ENCODE data around the gene ARHGEF11.

Gene ARHGEF11

DNA sequence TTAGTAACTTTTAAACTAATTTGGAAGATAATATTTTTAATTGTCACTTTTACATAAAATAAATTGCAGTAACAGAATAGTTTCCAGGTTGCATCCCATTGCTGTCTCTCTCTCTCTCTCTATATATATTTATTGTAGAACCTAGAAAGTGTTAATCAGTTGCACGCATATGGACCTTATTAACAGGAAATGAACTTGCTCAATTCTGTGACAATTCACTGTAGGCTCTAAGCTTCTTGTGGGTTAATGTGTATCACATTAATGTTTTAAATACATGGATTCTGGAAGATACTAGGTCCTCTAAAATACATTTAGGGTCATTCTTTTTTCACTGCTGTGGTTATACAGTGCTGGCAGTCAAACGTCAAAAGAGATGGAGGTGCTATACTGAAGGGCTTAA is 92.0 kb downstream of the ARHGEF11 start:
- no peak for DNase-seq (ENCODE audit: low read depth in 2 of 2)

GRCh38 chr1:156951371-156951770 is 94.2 kb downstream of the ARHGEF11 start:
- DNase-seq (ENCODE audit: low read depth in 2 of 2) = no peak

GRCh38 chr1:156949127-156949526 is 96.4 kb downstream of the ARHGEF11 start:
- DNase-seq (ENCODE audit: low read depth in 2 of 2) = no peak

DNA sequence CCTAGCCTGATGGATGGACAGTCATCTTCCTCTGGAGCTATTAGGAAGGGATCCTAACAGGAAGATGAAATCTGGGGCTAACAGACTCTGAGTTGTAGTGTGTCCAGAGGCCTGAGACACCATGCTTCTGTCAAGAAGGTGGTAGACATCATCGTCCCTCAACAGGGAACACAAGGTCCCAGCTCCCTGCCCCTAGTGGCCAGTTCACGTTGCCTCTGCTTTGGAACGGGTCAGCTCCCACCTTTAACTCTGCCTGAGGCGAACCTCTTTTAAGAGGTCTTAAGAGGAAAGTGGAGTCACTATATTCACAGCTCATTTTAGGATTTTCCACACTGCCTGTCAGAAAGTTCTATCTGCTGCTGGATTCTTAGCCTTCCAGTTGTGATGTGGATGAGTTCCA is 96.8 kb downstream of the ARHGEF11 start:
- no peak for DNase-seq (ENCODE audit: low read depth in 2 of 2)

DNA sequence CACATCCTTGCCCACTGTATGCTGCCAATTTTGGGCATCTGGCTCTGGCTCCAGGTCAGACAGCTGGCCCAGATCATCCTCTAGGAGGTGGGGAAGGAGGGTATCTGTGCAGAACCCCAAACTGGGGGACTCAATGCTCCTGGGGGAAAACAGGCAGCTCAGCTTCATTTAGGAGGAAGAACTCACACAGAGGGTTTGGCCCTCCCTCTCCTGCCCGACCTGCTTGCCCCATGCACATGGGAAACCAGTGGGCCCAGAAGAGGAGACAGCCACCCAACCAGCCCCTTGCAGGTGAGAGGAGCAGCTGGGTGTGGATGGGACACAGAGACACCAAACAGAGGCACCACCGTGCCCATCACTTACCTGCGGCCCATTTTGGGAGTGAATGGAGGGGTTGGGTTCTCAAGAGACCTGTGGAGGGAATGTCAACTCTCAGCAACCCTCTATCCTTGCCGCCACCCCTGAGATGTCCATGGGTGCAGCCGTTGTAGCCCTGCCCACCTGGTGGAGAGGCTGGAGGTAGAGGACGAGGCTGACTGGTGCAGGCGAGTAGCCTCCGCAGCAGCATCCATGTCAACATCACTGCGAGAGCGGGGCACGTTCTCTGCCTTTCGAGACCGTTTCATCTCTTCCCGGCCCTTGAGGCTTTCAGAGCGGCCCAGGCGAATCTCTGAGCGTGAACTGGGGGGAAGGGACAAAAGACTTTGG is 97.6 kb downstream of the ARHGEF11 start:
- no peak for DNase-seq (ENCODE audit: low read depth in 2 of 2)

DNA sequence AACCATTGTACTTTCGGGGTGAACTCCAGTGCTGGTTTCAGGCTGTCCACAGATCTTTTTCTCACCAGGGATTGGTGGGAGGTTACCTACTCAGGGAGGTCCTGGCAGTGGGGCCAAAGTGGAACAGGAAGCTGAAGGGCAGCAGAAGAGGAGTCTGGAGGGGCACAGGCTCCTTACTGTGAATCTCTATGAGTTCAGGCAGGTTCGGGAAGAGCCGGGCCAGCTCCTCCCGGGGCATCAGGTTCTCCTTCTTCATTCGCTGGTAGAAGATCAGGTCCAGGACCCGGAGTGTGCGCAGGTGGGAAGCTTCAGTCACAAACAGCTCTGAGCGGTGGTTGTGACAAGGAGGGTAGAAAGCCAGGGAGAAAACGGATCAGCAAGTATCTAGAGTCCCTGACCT is 98.4 kb downstream of the ARHGEF11 start:
- no peak for DNase-seq (ENCODE audit: low read depth in 2 of 2)

DNA sequence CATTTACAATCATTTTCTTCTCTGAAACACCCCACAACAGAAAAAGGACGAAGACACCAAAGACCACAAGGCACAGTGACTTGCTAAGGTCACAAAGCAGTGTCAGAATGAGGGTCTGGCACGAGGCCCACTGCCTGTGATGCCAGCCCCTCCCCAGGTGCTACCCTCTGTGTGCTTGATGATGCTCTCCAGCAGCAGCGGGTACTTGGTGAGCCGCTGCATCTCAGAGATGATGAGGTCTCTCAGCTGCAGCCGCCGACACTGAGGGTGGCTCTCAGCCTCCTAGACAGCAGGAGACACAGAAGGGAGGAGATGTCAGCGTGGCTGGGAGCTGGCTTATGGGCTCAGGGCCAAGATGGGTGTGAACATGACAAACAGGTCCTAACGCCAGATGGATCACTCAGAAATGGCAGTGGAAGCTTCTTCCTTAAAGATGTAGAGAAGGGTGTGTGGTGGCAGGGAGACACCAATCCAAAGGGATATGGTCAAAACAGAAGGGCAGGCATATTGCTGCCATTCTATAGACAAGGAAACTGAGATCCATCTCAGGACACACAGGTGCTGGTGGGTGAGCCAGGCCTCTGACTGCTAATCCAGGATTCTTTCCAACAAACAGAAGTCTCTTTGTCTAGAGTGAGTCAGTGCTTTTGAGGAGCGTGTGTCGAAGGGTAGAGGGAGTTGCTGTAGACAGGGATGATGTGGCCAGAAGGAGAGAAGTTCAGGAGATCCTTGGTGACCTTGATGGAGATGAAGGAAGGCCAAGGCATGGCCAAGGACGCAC is 99.5 kb downstream of the ARHGEF11 start:
- no peak for DNase-seq (ENCODE audit: low read depth in 2 of 2)

GRCh38 chr1:156944848-156945247 is 100.7 kb downstream of the ARHGEF11 start:
- no peak for DNase-seq (ENCODE audit: low read depth in 2 of 2)

DNA sequence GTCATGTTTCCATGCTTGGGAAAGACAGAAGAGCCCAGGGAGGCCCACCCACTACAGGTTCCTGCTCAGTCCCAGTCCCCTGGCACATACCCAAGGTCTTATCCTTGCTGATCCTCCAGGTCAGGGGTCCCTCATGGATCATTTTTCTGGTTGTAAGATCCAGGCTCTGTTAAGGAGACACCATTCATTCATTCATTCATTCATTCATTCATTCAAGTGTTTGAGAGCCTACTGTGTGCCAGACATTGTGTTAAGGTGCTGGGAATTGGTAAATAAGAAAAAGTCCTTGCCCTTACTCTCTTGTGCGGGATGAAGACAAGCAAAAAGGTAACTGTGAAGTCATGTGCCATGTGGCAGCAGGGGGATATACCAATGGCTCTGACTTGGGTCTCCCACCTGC is 101.3 kb downstream of the ARHGEF11 start:
- no peak for DNase-seq (ENCODE audit: low read depth in 2 of 2)

DNA sequence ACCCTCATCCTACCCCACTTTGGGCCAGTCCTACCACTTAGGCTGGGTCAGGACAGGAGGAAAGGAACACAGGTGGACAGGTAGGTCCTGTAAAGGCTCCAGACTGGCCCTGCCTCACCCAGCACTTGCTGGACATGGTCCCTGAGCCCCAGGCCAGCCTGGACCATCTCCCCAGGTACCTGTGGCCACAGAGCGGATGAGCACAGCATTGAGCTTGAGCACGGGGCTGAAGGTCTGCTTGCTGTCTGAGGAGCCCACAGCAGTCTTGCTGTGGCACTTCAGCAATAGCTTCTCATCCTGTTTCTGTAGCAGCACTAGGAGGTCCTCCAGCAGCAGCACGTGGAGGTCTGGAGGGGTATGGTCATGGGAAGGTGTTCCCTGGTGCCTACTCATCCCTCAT is 101.8 kb downstream of the ARHGEF11 start:
- DNase-seq (ENCODE audit: low read depth in 2 of 2) = no peak

DNA sequence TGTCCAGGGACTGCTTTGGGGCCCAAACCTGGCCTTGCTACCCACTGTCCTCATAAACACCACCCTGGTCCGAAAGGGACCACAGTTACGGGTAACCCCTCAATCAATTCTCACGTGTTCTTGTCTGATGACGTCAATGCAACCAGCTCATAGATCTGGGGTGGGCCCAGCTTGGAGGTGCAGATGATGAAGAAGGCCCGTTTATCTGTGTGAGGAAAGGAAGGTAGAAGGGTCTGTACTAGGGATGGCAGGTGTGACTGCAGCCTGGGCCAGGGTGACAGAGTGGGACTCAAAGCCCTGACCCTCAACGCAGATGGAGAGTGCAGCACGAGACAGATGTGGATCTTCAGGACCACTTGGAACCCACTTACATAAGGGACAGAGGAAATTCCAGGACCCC is 103.0 kb downstream of the ARHGEF11 start:
- DNase-seq (ENCODE audit: low read depth in 2 of 2) = no peak

DNA sequence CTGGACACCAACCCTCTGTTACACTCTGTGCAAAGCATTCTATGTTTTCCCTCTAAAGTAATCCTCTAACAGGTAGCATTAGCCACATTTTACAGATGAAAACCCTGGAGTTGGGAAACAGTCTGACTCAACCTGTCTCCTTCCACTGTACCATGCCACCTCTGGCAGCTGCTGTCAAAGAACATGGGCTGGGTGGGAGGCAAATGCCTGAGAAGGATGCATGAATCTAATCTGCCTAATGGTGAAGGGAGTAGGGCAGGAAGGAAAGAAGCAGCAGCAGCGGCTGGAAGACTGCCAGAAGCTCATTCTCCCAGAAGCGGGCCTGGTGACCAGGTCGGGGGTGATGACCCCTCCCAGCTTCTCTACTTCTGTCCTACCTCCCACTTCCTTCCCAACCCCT is 103.4 kb downstream of the ARHGEF11 start:
- no peak for DNase-seq (ENCODE audit: low read depth in 2 of 2)

DNA sequence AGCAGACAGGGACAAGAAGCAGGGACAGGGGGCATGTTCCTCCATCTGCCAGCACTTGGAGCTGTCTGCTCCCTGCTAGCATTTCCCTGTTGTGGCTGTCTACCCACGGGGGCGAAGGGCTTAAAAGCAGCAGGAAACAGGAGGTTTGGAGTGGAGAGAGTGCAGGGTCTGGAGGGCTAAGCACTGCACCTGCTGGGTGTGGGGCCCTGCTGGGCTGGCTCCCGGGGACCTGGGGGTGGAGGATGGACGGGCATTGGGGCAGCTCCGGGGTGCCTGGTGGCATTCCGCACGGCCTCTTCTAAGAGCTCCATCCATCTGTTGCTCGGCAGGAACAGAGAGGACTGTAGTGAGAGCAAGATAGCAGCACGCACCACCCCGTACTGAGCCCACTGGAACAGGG is 103.9 kb downstream of the ARHGEF11 start:
- no peak for DNase-seq (ENCODE audit: low read depth in 2 of 2)

GRCh38 chr1:156939786-156940334 is 105.7 kb downstream of the ARHGEF11 start:
- DNase-seq (ENCODE audit: low read depth in 2 of 2) = no peak

- no peak for DNase-seq (ENCODE audit: low read depth in 2 of 2)
These were observed 106.7 kb downstream of the ARHGEF11 start for GRCh38 chr1:156938813-156939212.

DNA sequence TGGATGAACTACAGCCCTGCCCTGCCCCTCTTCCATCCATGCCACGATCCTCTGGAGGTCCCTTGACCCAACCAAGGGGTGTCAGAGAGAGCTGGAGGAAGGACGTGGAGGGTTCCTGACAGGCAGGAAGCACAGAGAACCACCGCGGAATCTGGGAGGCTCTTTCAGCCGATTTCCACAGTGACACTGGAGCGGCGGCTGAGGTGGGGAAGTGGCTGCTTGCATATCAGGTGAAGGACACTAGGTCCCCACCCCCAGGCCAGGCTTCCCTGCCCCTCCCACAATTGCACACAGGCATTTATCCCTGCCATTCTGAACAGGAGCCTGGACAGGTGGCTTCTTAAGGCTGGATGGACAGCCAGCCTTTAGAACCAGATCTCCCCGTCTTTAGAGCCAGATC is 107.7 kb downstream of the ARHGEF11 start:
- no peak for DNase-seq (ENCODE audit: low read depth in 2 of 2)

- DNase-seq (ENCODE audit: low read depth in 2 of 2) = no peak
These were observed 108.8 kb downstream of the ARHGEF11 start for GRCh38 chr1:156936721-156937220.

GRCh38 chr1:156936191-156936590 is 109.4 kb downstream of the ARHGEF11 start:
- no peak for DNase-seq (ENCODE audit: low read depth in 2 of 2)

GRCh38 chr1:156935505-156936128 is 109.9 kb downstream of the ARHGEF11 start:
- no peak for DNase-seq (ENCODE audit: low read depth in 2 of 2)

DNA sequence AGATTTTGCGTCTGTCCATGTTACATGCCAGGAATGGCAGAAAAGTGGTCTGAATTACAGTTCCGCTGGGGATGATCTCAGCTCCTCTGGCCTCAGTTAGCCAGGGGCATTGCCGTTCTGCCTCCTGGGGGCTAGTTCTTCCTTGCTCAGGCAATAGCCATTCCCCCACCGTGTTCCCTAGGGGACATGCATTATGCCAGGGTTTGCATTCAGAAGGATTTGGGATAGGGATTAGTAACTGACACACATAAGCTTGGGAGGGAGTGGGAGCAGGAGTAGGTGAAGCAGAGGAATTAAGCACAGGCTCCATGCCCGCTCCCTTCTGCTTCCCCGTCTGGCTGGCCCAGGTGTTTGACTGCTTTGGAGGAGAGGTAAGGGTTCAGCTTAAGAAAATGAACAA is 112.4 kb downstream of the ARHGEF11 start:
- no peak for DNase-seq (ENCODE audit: low read depth in 2 of 2)

- DNase-seq (ENCODE audit: low read depth in 2 of 2) = no peak
These were observed 113.4 kb downstream of the ARHGEF11 start for GRCh38 chr1:156931974-156932710.
